IPS-NIHi7 (cell line): ENCODE data around the gene SLC38A10.
A peak's percentile ranks its signal among the peaks of the same experiment; 100 is the strongest.

Experiments used
- DNase-seq: peaks from one replicate; pipeline ENCODE4 v3.0.0; 2012; ENCODE audit warnings: mixed read lengths; ENCODE audit errors: extremely low spot score

The SLC38A10 gene

GRCh38 chr17:81254955-81255717 is 40.0 kb downstream of the SLC38A10 start:
- peak; percentile 81 for DNase-seq

GRCh38 chr17:81253358-81254131 is 41.6 kb downstream of the SLC38A10 start:
- DNase-seq: peak; percentile 73

GRCh38 chr17:81252987-81253329 is 42.1 kb downstream of the SLC38A10 start:
- no peak for DNase-seq

GRCh38 chr17:81252326-81252986 is 42.7 kb downstream of the SLC38A10 start:
- no peak for DNase-seq

GRCh38 chr17:81251709-81252301 is 43.3 kb downstream of the SLC38A10 start:
- no peak for DNase-seq

GRCh38 chr17:81251094-81251708 is 43.9 kb downstream of the SLC38A10 start:
- DNase-seq: no peak

GRCh38 chr17:81250286-81251093 is 44.6 kb downstream of the SLC38A10 start:
- no peak for DNase-seq

- no peak for DNase-seq
Observed at GRCh38 chr17:81249223-81250040, 45.7 kb downstream of the SLC38A10 start.

- DNase-seq: no peak
Observed at GRCh38 chr17:81248649-81249048, 46.5 kb downstream of the SLC38A10 start.

GRCh38 chr17:81247339-81247990 is 47.6 kb downstream of the SLC38A10 start:
- no peak for DNase-seq

- DNase-seq: no peak
Observed at GRCh38 chr17:81246679-81247338, 48.3 kb downstream of the SLC38A10 start.

GRCh38 chr17:81246343-81246670 is 48.8 kb downstream of the SLC38A10 start:
- no peak for DNase-seq

GRCh38 chr17:81245665-81246342 is 49.3 kb downstream of the SLC38A10 start:
- DNase-seq: no peak

GRCh38 chr17:81245024-81245664 is 50.0 kb downstream of the SLC38A10 start:
- no peak for DNase-seq

GRCh38 chr17:81244358-81245023 is 50.6 kb downstream of the SLC38A10 start:
- DNase-seq: no peak

- DNase-seq: no peak
Observed at GRCh38 chr17:81243333-81243664, 51.8 kb downstream of the SLC38A10 start.
